HG03571 (cell line): Measurements from ENCODE around the gene DXO.
"Not testable (repeated sequence)": the region's sequence is repeated elsewhere in the genome, so short reads cannot be mapped to it uniquely, and the experiment has no call there.

ENCODE experiments used
- ATAC-seq: cut with Tn5 transposase; IDR thresholded peaks from one replicate; pipeline ENCODE4 v1.9.1; 2021; ENCODE audit not compliant: unreplicated experiment

Gene DXO

GRCh38 chr6:31980195-31980876 lies 8.4 kb upstream of the DXO start:
- ATAC-seq, result not testable (repeated sequence)

- no peak for ATAC-seq
These were observed 7.4 kb upstream of the DXO start for GRCh38 chr6:31979238-31979898.

GRCh38 chr6:31978831-31979230 lies 6.9 kb upstream of the DXO start:
- no peak for ATAC-seq

DNA sequence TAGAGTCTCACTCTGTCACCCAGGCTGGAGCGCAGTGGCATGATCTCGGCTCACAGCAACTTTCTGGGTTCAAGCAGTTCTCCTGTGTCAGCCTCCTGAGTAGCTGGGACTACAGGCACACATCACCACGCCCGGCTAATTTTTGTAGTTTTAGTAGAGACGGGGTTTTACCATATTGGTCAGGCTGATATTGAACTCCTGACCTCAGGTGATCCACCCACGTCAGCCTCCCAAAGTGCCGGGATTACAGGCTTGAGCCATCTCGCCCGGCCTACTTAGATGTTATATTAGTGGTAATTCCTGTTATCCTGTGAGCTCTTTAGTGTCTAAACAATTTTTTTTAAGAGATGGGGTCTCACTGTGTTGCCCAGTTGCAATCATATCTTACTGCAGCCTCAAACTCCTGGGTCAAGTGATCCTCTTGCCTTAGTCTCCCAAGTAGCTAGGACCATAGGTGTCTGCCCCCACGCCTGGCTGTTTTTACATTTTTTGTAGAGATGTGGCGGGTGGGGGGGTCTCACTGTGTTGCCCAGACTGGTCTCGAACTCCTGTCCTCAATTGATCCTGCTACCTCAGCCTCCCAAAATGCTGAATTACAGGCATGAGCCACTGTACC lies 6.0 kb upstream of the DXO start:
- ATAC-seq, result no peak

GRCh38 chr6:31976065-31976464 lies 4.1 kb upstream of the DXO start:
- ATAC-seq, result not testable (repeated sequence)

DNA sequence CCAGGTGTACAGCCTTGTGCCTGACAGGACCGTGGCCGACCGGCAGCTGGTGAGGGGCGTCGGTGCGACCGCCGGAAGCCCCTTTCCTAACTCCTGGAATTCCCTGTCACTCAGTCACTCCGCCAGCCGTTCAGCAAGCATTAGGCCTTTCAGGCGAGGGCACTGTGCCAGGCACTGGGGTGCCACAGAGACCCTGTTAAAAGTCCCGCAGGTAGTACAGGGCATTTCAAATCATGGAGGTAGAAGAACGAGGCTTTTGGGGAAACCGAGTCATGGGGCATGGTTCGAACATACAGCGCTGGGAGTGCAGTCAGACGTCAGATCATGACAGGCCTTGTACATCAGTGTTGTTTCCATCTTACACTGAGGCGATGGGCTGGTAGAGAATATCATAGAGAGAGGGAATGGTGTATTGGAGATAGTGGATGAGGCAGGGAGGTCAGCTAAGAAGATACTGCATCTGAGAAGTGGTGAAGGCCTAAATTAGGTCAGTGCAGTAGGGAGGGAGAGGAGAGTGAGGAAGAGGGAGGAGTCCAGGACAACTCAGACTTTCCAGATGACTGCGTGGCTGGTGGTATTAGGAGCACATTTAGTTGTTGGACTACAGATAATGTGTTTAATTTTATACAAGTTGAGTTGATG lies 892 bp upstream of the DXO start:
- ATAC-seq, result peak; percentile 6

DNA sequence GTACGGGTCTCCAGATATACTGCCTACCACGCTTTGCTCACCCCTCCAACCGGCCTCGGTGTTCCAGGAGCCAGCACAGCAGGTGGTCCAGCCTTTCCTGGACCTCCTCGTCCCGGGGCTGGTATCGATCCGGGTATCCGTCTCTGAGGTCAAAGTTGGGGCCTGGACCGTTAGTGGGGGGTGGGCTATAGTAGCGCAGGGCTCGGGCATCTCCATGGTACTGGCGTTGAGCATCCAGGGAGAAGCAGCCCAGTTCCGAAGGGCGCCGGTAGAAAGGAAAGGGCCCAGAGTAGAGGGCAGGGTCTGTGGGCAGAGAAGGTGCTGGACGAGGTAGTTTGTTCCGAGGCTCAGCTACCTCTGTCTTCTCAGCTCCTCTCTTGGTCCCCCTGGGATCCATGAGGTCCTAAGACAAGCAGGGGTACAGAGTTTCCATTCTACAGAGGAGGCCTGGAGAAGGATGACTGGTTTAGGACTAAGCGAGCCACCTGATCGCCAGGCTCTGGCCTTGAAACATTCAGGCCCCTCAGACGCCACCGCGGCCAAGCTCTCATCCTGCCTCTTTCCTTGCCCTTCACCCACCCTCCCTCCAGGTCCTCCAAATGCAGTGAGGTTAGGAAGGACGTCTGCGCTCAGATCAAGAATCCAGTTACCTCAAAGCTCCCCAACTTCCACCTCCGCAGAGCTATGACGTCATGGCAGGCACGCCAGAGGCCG lies 502 bp downstream of the DXO start:
- no peak for ATAC-seq

- ATAC-seq, result no peak
These were observed 1.2 kb downstream of the DXO start for GRCh38 chr6:31970604-31971271.

- no peak for ATAC-seq
These were observed 2.0 kb downstream of the DXO start for GRCh38 chr6:31969712-31970603.

DNA sequence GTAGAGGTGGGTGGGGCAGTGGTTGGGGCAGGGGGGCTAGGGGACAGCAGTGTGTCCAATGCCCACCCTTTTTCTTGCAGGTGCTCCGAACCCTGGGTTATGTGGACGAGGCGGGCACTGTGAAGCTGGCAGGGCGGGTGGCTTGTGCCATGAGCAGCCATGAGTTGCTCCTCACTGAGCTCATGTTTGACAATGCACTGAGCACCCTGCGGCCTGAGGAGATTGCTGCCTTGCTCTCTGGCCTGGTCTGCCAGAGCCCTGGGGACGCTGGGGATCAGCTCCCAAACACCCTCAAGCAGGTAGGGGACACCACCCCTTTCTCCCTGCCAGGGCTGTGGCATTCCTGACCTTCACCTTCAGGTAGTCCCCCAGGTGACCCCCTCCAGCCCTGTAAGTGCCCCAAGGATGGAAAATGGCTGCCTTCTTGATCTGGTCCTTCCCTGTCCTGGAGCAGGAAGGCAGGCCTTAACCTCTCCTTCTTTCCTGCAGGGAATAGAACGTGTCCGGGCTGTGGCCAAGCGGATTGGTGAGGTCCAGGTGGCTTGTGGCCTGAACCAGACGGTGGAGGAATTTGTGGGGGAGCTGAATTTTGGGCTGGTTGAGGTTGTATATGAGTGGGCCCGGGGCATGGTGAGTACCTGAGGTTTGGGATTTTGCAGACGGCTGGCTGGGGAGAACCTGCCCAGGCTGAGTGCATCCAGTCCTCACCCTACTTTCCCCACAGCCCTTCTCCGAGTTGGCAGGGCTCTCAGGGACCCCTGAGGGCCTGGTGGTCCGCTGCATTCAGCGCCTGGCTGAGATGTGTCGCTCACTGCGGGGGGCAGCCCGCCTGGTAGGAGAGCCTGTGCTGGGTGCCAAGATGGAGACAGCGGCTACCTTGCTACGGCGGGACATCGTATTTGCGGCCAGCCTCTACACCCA lies 2.9 kb downstream of the DXO start:
- no peak for ATAC-seq

- no peak for ATAC-seq
These were observed 3.6 kb downstream of the DXO start for GRCh38 chr6:31968326-31968725.

- no peak for ATAC-seq
These were observed 4.0 kb downstream of the DXO start for GRCh38 chr6:31967926-31968320.

DNA sequence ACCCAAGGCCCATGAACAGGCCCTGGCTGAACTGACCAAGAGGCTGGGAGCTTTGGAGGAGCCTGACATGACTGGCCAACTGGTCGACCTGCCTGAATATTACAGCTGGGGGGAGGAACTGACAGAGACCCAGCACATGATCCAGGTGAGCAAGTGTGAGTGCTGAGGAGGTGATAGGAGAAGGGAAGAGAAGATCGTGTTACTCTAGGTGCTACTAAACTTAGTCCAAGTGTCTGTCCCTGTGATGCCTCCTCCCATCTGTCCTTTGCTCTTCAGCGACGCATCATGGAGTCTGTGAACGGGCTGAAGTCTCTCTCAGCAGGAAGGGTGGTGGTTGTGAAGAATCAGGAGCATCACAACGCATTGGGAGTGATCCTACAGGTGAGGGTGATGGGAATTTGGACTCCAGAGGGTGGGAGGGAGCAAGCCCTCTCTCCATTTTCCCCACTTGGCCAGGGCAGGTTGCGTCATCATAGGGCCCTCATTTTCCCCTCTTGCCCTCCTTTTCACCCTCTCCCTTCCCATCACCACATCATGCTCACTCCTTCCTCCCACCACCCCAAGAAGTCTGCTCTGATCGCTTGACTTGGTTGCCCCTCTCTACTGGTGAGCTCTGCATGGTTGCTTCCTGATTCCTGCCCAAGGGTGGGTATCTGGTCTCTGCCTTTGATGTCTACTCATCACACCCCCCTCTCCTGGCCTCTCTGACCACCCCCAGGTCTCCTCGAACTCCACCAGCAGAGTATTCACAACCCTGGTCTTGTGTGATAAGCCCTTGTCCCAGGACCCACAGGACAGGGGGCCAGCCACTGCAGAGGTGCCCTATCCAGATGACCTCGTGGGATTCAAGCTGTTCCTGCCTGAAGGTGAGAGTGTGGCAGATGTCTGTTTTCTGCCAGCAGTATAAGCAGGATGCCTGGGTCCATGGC lies 4.7 kb downstream of the DXO start:
- no peak for ATAC-seq

DNA sequence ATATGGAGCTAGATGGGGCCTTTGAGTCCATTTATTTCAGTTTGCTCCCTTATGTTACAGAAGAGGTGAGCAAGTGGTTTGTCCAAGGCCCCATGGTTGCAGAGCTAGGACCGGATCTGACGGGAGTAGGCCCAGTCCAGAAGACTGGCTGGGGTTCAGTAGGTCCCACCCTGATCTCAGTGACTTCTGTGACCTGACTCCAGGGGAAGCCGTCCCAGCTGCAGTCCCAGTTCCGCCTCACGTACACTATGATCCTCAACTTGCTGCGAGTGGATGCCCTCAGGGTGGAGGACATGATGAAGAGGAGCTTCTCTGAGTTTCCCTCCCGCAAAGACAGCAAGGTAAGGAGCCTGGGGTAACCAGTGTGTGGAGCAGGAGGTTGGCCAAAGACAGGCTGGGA lies 5.4 kb downstream of the DXO start:
- no peak for ATAC-seq

DNA sequence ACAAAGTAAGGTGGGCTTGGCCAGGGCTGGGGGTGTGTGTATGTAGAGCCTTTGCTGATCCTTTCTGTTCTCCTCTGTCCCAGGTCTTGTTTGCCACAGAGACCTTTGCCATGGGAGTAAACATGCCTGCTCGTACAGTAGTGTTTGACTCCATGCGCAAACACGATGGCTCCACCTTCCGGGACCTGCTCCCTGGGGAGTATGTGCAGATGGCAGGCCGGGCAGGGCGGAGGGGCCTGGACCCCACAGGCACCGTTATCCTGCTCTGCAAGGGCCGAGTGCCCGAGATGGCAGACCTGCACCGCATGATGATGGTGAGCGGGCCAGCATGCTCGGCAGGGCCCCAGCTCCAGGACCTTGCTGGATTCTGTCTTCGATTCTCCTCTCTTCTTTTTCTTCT lies 6.2 kb downstream of the DXO start:
- no peak for ATAC-seq

- ATAC-seq, result no peak
These were observed 8.0 kb downstream of the DXO start for GRCh38 chr6:31963921-31964320.

GRCh38 chr6:31961616-31962015 lies 10.3 kb downstream of the DXO start:
- no peak for ATAC-seq
